Stimulated activated effector memory CD8-positive, alpha-beta T cell treated with anti-CD3 and anti-CD28 coated beads, Interleukin-12 subunit alpha, Interleukin-12 subunit beta, amount 100 ng/mL, for 72 hours (primary cell): ENCODE measurements around the gene FRMD1.

Source experiments
- ATAC-seq: fragments of 150-1000 bp; cut with Tn5 transposase; 2 replicates; pipeline ENCODE4 v1.10.0; 2021
- DNase-seq, 2 donors: peaks; one replicate each; pipeline ENCODE4 v3.0.0; 2021 to 2022; ENCODE audit warnings: low spot score in 2 of 2
- H3K27ac Mint-ChIP-seq: one replicate; pipeline ENCODE4 v1.8.0; 2022; ENCODE audit warnings: mild to moderate bottlenecking, mixed read lengths
- H3K36me3 Mint-ChIP-seq: one replicate; pipeline ENCODE4 v1.8.0; 2022; ENCODE audit warnings: mild to moderate bottlenecking, mixed read lengths
- H3K4me1 Mint-ChIP-seq: one replicate; pipeline ENCODE4 v1.8.0; 2022; ENCODE audit warnings: mixed read lengths
- H3K4me3 Mint-ChIP-seq: one replicate; pipeline ENCODE4 v1.8.0; 2022; ENCODE audit warnings: mild to moderate bottlenecking, mixed read lengths
- H3K9me3 Mint-ChIP-seq: one replicate; pipeline ENCODE4 v1.8.0; 2022; ENCODE audit warnings: mixed read lengths

FRMD1 gene

DNA sequence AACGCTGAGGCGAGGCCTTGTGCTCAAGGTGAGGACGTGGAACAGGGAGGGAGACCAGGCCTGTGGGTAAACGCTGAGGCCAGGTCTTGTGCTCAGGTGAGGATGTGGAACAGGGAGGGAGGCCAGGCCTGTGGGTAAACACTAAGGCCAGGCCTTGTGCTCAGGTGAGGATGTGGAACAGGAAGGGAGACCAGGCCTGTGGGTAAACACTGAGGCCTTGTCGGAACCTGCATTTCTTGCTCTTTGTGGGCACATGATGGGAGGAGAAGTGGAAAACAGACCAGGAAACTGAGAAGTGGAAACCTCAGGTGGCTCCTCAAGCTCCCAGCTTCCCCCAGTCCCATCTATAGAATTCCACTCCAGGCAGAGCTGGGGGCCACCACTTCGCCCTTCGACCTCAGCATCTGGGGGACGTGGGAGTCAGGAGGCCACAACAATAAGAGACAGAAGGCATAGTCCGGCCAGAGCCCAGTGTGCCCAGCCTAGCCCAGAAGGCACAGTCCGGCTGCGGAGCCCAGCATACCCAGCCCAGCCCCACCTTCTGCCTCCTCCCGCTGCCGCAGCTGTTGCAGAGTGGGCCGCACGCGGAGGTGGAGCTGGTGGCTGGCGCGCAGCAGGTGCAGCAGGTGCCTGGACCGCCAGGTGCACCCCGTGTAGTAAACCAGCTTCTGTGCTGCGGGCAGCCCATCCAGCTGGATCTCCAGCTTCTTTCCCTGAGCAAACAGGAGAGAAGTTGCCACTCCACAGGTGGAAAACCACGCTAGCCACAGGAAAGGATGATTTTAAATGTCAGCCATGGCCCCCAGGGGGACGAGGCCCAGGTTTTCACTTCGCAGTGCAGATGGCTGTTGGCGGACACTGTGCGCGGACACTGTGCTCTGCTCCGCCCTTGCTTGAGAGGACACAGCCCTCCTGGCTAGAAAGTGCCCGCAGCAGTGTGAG lies 17.5 kb downstream of the FRMD1 start:
- no peak for DNase-seq
- H3K4me3 Mint-ChIP-seq: no peak overlapping the region
- H3K4me1 Mint-ChIP-seq: no peaks in the 10 kb centered on the region
- no peak for ATAC-seq
- no peaks in the 10 kb centered on the region for H3K9me3 Mint-ChIP-seq
- H3K36me3 Mint-ChIP-seq: no peaks in the 10 kb centered on the region
- peak overlapping the region; percentile 11 for H3K27ac Mint-ChIP-seq

DNA sequence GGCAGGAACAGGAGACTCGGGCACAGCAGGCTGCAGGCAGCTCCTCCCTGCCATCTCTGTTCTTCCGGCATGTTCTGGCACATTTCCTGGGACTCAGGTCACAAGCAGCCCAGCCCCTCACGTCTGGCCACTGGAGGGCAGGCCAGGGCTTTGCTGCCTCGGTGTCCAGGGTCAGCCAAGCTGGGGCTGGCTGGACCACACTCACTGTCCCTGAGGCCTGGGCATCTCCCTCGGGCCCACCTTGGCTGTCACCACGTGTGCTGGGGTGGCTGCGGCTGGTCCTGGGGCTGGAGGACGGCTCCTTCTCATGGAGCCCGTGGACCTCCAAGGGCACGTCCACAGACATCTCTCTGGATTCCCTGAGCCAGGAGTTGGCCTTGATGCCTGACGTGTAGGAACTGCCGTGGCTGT lies 18.5 kb downstream of the FRMD1 start:
- DNase-seq (no peak), ATAC-seq (no peak)
- Mint-ChIP-seq H3K9me3 (no peaks in the 10 kb centered on the region), H3K27ac (peak overlapping the region; percentile 11), H3K4me3 (no peak overlapping the region), H3K4me1 (no peaks in the 10 kb centered on the region), H3K36me3 (no peaks in the 10 kb centered on the region)

DNA sequence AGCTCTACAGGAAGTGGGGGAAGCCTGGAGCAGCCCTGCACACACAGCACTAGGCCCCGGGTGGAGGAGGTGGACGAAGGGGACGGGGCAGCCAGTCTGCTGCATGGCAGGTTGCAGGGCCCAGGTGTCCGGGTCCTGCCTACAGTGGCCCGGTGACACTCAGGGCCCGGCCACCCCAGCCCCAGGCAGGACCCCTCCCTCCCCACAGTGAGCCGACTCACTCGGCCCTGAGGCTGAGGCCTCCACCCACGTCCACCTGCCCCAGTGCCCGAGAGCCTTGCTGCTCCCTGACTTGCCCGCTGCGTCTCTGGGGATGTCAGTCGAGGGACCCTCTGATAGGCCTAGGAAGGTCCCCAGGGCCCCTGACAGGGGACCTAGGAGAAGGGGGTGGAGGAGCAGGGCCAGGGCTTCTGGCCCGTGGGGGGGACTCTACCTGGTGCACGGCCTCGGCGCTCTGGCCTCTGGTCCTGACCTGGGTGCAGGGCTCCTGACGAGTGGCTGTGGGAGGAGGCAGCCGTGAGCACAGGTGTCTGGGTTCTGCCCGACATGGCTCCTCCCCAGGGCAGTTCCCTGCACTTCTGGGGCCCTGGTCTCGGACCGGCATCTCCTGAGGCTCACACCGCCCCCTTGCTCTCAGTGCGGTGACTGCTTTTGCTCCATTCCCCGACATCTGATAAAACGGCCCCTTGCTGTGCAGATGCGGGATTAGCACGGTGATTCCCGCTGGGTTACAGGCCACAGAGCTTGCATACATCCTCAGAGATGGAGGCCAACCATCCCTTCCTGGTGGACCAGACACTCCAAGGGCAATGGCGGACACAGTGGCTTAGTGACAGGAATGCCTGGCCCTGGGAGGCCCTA lies 20.1 kb downstream of the FRMD1 start:
- DNase-seq: no peak
- H3K9me3 Mint-ChIP-seq: no peaks in the 10 kb centered on the region
- H3K36me3 Mint-ChIP-seq: no peaks in the 10 kb centered on the region
- no peak overlapping the region for H3K27ac Mint-ChIP-seq
- no peaks in the 10 kb centered on the region for H3K4me1 Mint-ChIP-seq
- no peak overlapping the region for H3K4me3 Mint-ChIP-seq
- no peak for ATAC-seq

DNA sequence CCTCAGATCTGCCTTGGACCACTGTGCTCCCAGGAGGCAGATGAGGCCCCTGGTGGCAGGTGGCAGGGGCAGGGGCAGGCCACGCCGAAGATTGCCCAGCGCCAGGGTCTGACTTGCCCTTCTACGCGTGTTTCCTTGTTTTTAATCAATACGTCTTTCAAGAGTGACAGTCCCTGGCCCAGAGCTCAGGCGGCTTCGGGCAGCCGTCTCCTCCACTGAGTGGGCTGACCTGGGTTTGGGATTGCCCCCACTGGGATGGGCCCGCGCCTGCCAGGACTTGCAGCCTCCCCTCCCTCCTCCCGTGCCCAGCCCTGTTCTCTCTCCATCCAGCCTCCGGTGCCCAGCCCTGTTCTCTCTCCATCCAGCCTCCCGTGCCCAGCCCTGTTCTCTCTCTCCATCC lies 21.2 kb downstream of the FRMD1 start:
- ATAC-seq: no peak
- no peak overlapping the region for H3K27ac Mint-ChIP-seq

DNA sequence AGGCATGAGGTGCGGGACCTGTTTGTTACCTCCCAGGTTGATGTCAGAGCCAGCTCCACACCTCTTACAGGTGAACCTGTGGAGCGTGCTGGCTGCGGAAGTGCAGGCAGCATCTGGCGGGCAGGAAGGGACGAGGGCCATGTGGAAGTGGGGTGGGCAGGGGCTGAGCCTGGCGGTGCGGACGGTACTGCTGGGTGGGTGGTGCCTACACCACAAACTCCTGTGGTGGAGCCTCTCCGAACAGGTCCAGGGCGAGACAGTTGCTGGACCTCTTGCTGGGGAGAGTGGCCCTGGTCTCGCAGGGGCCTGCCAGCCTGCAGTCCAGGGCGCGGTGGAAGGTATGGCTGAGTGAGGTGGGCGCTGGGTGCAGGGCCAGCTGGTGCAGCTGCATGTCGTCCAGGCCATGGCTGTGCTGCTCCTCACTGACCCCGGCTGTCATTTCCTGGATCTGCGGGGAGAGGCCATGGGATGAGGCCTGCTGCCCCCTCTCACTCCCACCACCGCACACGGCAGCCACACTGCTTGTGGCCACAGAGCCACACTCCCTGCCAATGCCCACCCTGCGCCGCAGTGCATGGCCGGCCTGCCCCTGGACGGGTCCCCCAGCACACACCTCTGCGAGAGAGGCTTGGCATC lies 22.0 kb downstream of the FRMD1 start:
- Mint-ChIP-seq H3K4me3 (no peak overlapping the region), H3K36me3 (no peaks in the 10 kb centered on the region), H3K9me3 (no peaks in the 10 kb centered on the region), H3K27ac (no peak overlapping the region), H3K4me1 (no peaks in the 10 kb centered on the region)
- peak; percentile 1 for ATAC-seq
- DNase-seq: no peak

More for the DNA sequence above, 21.2 kb downstream of the FRMD1 start:
- H3K9me3 Mint-ChIP-seq: no peaks in the 10 kb centered on the region
- H3K4me3 Mint-ChIP-seq: no peak overlapping the region
- no peaks in the 10 kb centered on the region for H3K4me1 Mint-ChIP-seq
- DNase-seq: no peak
- H3K36me3 Mint-ChIP-seq: no peaks in the 10 kb centered on the region

DNA sequence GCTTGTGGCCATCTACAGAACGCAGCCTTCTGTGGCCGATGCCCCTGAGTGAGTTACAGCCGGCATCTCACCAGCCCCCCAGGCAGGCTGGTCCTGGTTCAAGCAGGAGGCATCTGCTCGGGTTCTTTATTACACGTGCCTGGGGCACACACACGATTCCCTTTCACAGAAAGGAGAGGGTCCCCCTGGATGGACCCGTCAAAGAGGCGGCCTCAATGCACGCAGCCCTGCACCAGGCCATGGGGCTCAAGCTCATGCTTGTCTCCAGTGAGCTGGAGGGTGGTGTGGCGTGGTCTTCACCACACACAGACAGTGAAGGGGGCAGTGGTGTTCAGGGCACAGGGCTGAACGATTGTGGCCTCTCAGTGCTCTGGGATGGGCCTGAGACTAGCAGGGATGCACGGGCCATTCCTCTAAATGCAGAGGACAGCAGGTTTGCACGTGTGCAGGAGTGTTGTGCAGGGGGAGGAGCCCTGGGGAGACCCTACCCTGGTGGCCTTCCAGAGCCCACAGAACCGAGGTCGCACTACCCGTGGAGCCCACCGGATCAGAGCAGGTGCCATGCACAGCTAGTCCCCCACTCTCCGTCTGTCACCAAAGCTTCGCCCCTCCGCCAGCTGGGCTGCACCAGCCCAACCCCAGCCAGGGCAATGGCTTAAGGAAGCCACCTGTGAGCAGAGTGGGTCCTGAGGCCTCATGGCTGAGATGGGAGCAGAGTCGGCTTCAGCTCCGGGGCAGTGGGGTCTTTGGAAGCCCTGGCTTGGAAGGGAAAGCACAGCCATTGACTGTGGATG lies 23.1 kb downstream of the FRMD1 start:
- Mint-ChIP-seq H3K27ac (no peak overlapping the region), H3K4me1 (no peaks in the 10 kb centered on the region), H3K4me3 (no peak overlapping the region), H3K36me3 (no peaks in the 10 kb centered on the region), H3K9me3 (no peaks in the 10 kb centered on the region)
- DNase-seq: no peak
- ATAC-seq: no peak

DNA sequence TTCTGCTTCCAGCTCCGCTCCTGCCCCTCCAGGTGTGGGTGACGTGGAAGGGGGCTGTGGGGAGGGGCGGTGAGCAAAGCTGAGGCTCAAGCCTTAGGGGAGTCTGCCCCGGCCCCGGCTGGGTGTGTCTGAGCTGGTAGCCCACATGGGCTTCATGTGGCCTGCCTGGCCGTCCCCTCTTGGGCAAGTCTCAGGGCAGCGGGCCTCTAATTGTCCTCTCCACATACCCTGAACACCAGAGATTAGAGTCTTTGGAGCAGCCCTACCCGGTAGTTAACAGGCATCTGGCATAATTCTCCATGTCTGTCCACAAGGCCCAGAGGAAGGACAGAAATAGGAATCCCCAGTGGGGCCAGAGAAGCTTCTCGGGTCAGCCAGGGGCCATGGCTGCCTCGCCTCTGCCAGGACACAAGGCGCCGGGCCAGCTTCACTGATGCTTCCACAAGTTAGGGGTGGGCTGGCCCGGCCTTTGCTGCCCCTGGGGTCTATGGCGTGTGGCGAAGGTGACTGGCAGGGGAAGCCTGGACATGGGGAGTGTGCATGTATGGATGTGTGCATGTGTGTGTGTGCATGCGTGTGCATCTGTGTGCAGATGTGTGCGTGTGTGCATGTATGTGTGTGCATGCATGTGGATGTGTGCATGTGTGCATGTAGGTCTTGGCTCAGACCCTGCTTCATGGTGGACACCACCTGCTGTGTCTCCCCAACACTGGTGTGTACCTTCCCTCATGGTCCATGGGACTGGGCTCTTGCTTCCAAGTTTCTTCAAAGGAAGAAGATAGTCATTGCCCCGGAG lies 24.0 kb downstream of the FRMD1 start:
- H3K36me3 Mint-ChIP-seq: no peaks in the 10 kb centered on the region
- no peaks in the 10 kb centered on the region for H3K4me1 Mint-ChIP-seq
- no peak for DNase-seq
- H3K4me3 Mint-ChIP-seq: no peak overlapping the region
- ATAC-seq: no peak
- H3K9me3 Mint-ChIP-seq: no peaks in the 10 kb centered on the region
- no peak overlapping the region for H3K27ac Mint-ChIP-seq

DNA sequence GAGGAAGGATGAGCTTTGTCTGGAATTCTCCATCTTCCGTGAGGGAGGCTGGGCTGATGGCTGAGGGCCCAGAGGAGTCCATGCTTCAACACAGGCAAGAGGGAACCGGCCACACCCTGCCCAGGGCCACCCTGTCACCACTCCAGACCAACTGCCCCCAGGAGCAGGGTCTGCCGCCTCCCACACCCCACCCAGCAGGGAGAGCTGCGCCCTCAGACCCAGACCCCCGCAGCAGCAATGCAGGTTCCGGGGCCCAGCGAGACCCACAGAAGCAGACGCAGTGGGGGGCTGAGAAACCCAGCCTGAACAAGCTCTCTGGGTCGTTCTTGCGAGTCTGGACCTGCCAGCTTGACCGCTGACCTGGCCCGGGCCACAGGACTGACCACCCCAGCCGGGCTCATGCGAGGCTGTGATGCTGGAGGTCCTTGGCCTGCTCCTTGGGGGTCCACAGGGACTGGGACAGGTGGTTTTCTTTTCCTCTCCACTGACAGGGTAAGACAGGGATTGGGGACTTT lies 25.0 kb downstream of the FRMD1 start:
- no peak overlapping the region for H3K27ac Mint-ChIP-seq
- H3K9me3 Mint-ChIP-seq: no peaks in the 10 kb centered on the region
- H3K36me3 Mint-ChIP-seq: no peaks in the 10 kb centered on the region
- DNase-seq (no peak), ATAC-seq (no peak)
- no peaks in the 10 kb centered on the region for H3K4me1 Mint-ChIP-seq
- no peak overlapping the region for H3K4me3 Mint-ChIP-seq

DNA sequence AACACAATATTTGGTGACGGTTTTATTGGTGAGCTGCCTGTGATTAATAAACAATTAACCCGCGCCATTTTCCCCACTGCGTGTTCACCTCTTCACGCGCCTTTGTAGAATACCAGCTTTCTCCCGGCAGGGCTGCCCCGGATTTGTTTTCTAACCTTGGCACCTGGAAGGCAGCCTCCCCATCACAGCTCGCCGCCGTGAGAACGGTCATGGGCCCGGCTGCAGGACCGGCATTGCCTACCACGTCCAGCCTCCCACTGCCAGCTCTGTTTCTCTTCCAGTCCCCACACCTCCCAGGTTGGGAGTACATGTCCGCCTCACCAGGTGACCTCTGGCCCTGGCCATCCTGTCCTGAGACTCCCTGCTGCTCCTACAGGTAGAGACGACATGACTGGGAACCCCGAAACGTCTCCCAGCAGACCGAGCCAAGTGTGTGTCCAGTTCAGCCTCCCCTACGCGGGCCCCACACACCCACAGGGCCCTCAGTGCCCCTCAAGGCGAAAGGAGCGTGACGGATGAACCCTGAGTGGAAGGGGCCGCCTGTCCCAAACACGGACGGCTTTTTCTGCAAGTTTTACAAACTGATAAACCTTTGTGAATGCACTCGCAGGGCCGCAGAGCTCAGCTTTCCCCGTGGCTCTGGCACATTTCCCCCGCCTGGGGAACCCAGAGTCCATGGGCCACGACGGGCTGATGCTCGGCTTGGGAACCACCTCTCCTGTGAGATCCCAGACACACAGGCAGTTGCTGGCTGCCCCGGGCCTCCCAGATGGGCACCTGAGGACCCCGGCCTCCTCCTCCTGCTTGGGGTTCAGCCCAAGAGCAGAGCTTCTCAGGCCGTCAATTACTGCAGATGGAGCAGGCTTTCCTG lies 25.7 kb downstream of the FRMD1 start:
- Mint-ChIP-seq H3K4me3 (no peak overlapping the region), H3K9me3 (no peaks in the 10 kb centered on the region), H3K4me1 (no peaks in the 10 kb centered on the region), H3K36me3 (no peaks in the 10 kb centered on the region), H3K27ac (no peak overlapping the region)
- DNase-seq (no peak), ATAC-seq (no peak)

DNA sequence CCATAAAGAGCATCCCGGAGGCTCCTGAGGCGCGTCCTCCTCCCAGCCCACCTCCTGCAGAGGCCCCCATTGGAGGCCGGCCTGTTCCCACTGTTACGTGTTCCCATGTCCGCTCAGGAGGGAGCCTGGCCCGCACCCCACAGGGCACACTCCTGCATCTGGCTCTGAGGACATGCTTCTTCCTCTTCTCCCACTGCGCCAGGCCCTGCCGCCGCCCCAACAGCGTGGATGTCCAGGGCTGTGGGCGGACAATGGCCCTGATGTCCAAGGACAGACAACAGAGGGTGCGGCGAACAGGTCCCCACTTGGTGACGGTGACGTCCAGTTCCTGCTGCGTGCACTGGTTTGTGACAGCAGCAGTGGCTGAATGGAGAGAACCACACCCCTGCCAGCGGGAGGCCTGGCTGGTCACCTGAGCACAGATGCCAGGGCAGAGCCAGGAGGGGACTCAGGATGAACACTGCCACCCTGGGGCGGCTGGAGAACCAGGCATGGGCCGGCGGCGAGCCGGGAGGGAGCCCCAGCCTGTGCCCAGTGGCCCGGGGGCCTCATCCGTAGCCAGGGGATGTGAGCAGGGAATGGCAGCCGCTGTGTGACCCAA lies 26.6 kb downstream of the FRMD1 start:
- Mint-ChIP-seq H3K4me1 (no peaks in the 10 kb centered on the region), H3K27ac (no peak overlapping the region), H3K36me3 (no peaks in the 10 kb centered on the region), H3K4me3 (no peak overlapping the region), H3K9me3 (no peaks in the 10 kb centered on the region)
- DNase-seq (no peak), ATAC-seq (no peak)

DNA sequence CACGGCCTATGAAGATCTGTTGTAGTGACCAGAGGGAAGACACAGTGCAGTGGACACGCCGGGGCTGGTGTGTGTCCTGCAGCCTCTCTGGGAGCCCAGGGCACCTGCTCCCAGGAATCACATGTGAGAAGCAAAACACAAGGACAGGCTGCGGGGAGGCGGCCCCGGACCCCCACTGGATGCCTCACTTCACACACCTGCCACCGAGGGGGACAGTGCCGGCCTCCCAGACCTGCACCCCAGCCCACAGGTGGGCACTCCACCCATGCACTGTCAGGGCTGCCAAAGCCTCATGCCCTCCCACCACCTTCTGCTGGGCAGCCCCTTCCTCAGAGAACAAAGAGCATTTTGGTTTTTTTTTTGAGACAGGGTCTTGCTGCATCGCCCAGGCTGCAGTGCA lies 27.4 kb downstream of the FRMD1 start:
- H3K4me1 Mint-ChIP-seq: no peaks in the 10 kb centered on the region
- no peak overlapping the region for H3K27ac Mint-ChIP-seq
- ATAC-seq (no peak), DNase-seq (no peak)
- H3K36me3 Mint-ChIP-seq: no peaks in the 10 kb centered on the region
- no peaks in the 10 kb centered on the region for H3K9me3 Mint-ChIP-seq
- no peak overlapping the region for H3K4me3 Mint-ChIP-seq

DNA sequence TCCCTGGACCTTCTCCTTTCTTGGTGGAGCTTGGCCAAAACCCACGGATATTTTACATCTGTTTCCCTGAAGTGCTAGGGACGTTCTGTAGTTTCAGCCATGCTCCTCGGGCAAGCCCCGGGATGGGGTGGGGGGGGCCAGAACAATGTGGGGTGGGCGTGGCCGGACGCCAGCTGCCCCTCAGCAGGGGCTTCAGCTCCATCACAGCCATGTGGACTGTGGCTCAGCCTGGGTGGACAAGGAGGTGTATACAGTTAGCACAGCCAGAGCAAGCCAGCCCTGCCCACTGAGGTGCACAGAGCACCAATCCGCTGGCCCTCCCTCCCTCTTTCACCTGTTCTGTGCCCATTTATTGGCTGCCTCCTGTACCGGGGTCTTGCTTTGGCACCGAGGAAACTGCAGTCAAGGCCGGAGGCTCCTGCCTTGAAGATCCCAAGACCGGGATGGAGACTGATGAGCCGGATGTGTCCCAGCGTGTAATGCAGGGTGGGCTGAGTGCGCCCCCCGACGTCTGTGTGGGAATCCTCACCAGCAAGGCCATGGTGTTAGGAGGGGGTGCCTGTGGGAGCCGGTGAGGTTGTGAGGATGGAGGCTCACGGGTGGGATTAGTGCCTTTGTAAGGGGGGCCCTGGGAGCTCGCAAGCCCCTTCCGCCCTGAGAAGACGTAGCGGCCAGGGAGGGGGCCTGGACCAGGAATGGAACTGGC lies 28.0 kb downstream of the FRMD1 start:
- H3K4me3 Mint-ChIP-seq: no peak overlapping the region
- no peaks in the 10 kb centered on the region for H3K4me1 Mint-ChIP-seq
- H3K27ac Mint-ChIP-seq: no peak overlapping the region
- ATAC-seq (no peak), DNase-seq (no peak)
- no peaks in the 10 kb centered on the region for H3K9me3 Mint-ChIP-seq
- no peaks in the 10 kb centered on the region for H3K36me3 Mint-ChIP-seq
